DOHH2 (cell line): Measurements from ENCODE around the gene EXOSC9.

Experiments used
- EZH2phosphoT487 ChIP-seq: fragments of 200-600 bp; sonication (generic); IDR thresholded peaks from 2 replicates; pipeline ENCODE4 v1.6.1; 2017; ENCODE audit warnings: borderline replicate concordance, mild to moderate bottlenecking, antibody characterized with exemption, low read length, moderate library complexity, mixed read lengths
- TF ChIP-seq, protein P1 (sequence below): fragments of 200-600 bp; sonication (generic); IDR thresholded peaks from one replicate; pipeline ENCODE4 v1.5.1; 2014; ENCODE audit warnings: antibody characterized with exemption, mild to moderate bottlenecking, low read depth, low read length; ENCODE audit not compliant: poor library complexity, severe bottlenecking

DNA sequence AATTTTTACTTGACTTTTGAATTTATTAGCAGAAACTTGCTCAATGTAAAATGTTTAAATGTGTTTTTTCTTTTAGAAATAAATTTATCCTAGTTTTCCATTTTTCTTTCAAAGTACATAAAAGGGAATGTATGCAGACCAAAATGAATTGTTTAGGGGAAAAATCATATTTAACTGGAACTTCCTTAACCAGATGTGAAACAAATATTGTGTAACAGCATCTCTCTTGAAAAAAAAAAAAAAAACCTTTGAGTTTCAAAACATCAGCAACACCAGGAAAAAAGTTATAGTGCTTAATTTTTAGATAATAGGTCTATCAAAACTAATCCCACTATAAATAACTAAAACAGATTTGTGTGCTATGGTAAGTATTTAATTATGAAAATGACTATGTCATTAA lies 37.0 kb downstream of the EXOSC9 start:
- TF ChIP-seq EZH2phosphoT487, result no peak
- TF ChIP-seq, protein P1, sequence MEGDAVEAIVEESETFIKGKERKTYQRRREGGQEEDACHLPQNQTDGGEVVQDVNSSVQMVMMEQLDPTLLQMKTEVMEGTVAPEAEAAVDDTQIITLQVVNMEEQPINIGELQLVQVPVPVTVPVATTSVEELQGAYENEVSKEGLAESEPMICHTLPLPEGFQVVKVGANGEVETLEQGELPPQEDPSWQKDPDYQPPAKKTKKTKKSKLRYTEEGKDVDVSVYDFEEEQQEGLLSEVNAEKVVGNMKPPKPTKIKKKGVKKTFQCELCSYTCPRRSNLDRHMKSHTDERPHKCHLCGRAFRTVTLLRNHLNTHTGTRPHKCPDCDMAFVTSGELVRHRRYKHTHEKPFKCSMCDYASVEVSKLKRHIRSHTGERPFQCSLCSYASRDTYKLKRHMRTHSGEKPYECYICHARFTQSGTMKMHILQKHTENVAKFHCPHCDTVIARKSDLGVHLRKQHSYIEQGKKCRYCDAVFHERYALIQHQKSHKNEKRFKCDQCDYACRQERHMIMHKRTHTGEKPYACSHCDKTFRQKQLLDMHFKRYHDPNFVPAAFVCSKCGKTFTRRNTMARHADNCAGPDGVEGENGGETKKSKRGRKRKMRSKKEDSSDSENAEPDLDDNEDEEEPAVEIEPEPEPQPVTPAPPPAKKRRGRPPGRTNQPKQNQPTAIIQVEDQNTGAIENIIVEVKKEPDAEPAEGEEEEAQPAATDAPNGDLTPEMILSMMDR, result no peak
